ENCODE measurements around the gene ARFGAP1.
"Not testable (repeated sequence)": the region's sequence is repeated elsewhere in the genome, so short reads cannot be mapped to it uniquely, and the experiment has no call there.

The ARFGAP1 gene

GRCh38 chr20:63334356-63334755 lies 61.7 kb downstream of the ARFGAP1 start:
- no peak for DNase-seq (ENCODE audit: low spot score)

GRCh38 chr20:63335060-63335459 lies 62.4 kb downstream of the ARFGAP1 start:
- not testable (repeated sequence) for DNase-seq (ENCODE audit: low spot score)

- no peak for DNase-seq (ENCODE audit: low spot score)
Measured at GRCh38 chr20:63335711-63336110, 63.1 kb downstream of the ARFGAP1 start.

GRCh38 chr20:63336232-63336752 lies 63.7 kb downstream of the ARFGAP1 start:
- no peak for DNase-seq (ENCODE audit: low spot score)

- DNase-seq (ENCODE audit: low spot score): no peak
Measured at GRCh38 chr20:63337786-63338420, 65.3 kb downstream of the ARFGAP1 start.
